Activated effector memory CD4-positive, alpha-beta T cell treated with Interleukin-2 at 50 U/mL for 16 hours (primary cell): ENCODE measurements around the gene SCAPER.

Source experiments
- DNase-seq: peaks from one replicate; pipeline ENCODE4 v3.0.0-alpha.2; 2020

Gene SCAPER

DNA sequence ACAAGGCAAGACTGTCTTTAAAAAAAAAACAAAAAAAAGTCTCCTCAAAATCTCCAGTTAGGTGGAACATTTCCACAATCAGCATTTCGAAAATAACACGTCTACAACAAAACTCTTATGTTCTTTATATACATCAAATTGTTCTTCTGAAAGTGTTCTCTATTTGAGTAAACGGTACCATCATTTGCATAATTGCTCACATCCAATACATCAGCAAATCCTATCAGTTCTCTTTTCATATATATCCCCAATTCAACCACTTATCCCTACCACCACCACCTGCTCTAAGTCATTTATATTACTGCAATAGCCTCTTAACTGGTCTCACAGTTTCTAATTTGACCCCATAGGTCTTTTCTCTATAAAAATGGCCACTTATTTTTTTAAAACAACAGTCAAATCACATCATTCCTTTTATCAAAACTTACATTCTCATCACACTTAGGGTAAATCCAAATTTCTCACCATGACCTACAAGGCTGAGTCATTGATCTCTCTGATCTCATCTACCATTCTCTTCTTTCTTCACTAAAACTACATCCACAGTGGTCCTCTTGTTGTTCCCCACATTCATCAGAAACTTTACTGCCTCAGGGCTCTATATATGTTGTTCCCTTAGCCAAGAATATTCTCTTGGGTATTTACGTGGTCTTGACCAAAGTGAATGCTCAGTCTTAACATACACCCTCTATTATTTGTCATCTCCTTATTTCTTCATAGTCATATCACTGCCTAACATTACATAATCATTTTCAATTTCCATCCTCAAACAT is 237.0 kb downstream of the SCAPER start:
- DNase-seq, result no peak

DNA sequence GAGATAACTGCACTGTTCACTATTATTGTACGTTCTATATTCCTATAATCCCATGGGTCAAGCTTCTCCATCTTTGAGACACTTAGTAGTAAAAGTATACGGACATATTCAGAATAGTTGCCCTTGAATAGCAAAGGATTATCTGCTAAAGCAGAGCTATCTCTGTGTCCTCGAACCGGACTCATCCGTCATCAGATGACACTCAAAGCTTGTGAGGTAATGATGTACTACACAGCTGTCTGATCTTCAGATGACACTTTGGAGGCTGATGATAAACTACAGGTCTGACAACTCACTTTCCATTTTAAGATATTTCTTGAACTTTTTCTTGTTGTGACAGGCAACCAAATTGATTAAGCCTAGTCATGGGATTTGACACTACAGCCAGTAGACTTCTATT is 240.2 kb downstream of the SCAPER start:
- DNase-seq, result no peak

DNA sequence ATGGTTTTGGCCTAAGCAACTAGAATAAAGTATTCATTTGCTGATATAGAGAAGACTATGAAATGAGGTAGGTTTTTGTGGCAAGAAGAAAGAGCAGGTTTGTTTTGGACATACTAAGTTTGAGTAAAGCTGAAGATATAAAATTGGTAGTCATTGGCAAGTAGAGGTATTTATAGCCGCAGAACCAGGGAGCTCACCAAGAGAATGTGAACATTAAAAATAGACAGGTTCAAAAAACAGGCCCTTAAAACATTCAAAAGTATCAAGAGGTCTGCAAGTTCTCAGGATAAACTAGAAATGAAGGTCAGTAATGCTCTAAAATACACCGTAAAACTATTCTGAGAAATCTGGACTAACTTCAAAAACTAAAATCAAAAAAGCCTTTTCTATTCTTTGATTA is 240.7 kb downstream of the SCAPER start:
- no peak for DNase-seq

DNA sequence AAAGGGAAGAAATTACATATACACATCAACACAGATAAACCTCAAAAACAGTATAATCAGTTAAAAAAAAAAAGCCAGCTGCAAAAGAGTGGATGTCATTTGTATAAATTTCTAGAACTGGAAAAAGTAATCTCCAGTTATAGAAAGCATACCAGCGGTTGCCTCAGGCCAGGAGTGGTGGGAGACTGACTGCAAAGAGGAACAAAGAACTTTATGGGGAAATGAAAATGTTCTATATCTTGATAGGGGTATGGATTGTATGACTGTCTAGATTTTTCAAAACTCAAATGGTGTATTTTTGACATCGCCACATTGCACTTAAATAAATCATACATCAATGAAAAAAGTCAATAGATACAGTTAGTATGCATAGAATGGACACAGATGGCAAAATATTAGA is 241.6 kb downstream of the SCAPER start:
- DNase-seq, result no peak

DNA sequence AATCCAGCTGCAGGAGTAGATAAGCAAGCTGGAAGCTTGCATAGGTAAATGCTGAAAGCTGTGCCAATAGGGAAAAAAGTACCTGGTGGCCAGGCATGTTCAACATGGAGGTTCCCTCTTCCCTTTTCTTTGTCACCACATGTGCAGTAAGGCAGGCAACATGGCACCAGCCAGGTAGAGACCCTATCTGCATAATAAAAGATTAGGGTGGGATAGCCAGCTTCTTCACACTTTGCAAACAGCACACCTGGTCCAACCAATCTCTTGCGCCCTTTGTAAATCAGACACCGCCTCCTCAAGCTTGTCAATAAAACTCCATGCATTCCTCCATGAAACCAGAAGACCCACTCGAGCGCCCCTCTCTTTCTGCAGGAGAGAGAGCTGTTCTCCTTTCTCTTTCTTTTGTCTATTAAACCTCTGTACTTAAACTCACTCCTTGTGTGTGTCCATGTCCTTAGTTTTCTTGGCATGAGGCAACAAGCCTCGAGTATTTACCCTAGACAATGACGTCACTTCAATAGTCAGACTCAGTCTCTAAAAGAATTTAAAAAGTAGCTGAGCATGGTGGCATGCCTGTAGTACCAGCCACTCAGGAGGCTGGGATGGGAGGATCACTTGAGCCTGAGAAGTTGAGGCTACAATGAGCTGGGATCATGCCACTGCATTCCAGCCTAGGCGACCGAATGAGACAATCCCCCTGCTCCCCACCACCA is 256.3 kb downstream of the SCAPER start:
- DNase-seq, result no peak

DNA sequence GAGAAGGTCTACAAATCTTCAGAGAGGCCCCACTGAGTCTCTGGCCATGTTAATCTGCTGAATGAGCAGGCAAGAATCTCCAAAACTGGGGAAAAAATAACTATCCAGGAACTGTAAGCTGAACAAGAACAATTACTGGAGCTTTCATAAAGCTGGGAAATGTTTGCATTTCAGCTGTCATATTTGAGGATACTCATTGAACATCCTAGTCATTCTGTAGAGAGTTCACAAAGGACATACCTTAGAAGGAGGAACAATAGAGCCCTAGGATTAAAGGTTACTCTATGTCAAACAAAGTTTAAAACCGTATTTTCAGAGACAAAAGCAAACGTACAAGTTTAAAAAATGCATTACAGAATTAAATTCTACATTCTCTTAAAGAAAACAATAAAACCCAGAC is 257.5 kb downstream of the SCAPER start:
- no peak for DNase-seq

DNA sequence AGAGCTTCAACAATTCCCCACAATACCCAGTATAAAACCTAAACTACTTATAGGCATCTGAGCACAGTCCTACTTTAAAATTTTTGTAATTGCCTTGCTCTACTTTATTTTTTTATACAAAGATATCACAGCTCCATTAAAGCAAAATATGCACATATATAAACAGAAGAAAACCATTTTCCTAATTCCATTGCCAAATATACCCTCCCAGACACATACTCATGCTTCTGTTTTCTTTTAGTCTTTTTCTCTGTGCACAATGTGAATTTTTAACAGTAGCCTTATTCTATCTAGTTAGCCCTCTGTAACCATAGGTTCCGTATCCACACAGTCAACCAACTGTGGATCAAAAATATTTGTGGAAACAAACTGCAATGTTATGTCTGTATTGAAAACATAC is 260.5 kb downstream of the SCAPER start:
- DNase-seq, result no peak

DNA sequence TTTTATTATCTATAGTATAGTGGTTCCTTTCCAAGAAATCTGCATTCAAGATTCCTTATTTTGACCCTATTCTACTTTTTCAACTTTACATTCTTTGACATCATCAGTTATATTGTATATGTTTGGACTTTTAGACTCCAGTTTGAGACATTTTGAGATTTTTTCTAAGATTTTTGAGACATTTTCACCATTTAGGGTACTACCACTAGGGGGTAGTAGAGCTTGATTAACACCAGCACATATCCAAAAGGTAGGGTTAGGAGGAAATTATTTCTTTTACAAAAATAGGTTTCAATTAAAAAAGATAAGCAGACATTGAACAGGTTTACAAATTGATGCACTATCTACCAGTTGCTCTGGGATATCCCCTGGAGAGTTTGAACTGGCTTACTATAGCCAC is 262.5 kb downstream of the SCAPER start:
- no peak for DNase-seq

DNA sequence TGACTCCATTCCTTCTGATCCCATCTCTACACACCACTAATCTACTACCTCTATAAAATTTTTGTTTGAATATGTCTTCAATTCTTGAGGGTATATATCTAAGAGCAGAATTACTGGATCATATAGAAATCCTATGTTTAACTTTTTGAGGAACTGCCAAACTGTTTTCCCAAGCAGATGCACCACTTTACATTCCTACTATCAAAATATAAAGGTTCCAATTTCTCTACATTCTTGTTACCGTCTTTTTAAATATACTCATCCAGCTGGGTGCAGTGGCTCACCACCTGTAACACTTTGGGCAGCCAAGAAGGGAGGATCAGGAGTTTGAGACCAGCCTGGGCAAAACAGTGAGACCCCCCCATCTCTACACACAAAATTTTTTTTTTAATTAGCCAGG is 268.0 kb downstream of the SCAPER start:
- no peak for DNase-seq

DNA sequence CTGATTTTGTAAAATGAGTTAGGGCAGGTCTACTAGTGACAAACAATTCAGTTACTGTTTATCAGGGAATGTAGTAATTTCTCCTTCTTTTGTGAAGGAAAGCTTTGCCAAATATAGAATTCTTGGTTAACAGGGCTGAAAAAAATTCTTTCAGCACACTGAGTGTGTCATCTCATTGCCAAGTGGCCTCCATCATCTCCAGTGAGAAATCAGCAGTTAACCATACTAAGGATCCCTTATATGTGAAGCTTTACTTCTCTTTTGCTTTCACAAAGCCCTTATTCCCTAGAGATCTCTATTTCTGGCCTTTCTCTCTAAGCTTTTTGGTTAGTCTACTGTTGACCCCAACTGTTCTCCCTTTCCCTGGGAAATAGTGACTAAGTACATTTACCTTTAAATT is 269.1 kb downstream of the SCAPER start:
- DNase-seq, result no peak

DNA sequence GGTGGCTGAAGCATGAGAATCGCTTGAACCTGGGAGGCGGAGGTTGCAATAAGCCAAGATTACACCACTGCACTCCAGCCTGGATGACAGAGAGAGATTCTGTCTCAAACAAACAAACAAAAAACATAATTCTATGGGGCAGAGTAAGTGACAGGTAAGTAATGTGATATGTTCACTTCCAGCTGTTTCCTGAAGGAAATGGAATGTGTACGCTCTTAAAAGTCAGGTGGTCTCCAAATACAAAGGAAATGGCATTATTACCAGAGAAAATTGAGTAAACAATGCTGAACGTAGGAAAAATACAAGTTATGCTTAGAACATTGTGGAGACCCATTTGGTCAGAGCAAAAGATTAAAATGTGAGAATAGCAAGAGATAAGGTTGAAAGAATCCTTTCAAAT is 278.5 kb downstream of the SCAPER start:
- no peak for DNase-seq

DNA sequence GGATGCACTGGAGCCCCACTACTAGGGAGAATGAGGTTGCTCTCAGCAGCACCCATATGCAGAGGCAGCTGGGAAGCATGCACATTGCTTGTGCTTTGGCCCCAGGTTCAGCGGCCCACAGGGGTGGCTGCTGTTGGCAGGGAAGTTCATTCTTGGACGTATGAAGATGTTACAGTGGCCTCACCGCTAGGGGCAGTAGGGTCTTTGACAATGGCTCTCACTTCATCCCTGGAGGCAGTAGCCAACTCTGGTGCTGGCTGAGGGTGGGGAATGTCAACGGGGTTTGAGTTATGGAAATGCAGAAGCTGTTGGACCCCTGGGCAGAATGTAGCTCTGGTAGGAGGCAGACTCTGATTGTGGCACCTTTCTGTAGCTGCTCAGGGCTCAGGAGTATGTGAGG is 279.9 kb downstream of the SCAPER start:
- no peak for DNase-seq

DNA sequence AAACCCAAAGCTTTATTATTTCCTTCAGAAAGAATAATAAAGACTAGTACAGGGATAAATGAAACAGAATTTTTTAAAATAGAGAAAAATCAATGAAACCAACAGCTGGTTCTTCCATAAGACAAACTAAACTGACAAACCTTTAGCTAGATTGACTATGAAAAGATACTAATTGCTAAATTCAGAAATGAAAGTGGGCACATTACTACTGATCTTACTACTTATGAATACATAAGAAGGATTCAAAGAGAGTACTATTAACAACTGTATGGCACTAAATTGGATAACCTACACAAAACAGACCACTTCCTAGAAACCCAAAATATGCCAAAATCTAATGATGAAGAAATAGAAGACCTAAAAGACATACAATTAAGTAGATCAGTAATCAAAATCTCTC is 290.4 kb downstream of the SCAPER start:
- no peak for DNase-seq

DNA sequence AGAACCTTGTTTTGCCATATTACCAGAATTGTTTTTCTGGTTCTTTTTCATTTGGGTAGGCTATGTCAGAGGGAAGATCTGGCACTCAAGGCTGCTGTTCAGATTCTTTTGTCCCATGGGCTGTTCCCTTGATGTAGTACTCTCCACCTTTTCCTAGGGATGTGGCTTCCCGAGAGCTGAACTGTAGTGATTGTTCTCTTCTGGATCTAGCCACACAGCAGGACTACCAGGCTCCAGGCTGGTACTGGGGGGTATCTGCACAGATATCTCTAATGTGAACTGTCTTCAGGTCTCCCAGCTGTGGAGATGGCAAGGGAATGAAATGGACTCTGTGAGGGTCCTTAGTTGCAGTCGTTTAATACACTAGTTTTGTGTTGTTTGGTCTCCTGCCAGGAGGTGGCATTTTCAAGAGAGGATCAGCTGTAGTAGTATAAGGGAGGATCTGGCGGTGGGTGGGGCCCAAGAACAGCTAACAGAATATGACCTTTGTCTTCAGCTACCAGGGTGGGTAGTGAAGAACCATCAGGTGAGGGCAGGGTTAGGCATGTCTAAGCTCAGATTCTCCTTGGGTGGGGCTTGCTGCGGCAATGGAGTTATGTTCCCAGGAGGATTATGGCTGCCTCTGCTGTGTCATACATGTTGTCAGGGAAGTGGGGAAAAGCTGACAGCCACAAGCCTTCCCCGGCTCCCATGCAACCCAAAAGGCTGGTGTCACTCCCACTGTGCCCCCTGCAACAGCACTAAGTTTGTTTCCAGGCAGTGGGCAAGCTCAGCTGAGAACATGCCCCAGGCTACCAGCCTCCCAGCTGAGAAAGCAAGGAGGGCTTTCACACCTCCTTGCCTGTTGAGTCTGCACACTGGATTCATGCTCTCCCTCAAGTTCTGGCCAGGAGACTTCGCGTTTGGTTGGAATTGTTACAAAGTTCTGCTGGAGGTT is 316.1 kb downstream of the SCAPER start:
- no peak for DNase-seq

DNA sequence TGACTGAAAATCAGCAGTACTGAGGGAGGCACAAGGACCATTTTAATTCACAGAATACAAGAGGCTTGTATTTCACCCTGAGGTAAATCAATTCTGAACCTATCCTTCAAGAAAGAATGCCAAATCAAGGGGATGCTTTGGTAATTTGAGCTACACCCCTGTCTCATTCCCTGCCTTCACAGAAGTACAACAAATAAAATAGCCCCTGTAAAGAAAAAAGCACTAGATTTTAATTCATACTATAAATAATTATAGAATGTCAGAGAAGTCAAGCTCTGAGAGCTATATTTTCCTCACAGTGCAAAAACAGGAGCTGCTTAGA is 319.6 kb downstream of the SCAPER start:
- DNase-seq, result no peak

DNA sequence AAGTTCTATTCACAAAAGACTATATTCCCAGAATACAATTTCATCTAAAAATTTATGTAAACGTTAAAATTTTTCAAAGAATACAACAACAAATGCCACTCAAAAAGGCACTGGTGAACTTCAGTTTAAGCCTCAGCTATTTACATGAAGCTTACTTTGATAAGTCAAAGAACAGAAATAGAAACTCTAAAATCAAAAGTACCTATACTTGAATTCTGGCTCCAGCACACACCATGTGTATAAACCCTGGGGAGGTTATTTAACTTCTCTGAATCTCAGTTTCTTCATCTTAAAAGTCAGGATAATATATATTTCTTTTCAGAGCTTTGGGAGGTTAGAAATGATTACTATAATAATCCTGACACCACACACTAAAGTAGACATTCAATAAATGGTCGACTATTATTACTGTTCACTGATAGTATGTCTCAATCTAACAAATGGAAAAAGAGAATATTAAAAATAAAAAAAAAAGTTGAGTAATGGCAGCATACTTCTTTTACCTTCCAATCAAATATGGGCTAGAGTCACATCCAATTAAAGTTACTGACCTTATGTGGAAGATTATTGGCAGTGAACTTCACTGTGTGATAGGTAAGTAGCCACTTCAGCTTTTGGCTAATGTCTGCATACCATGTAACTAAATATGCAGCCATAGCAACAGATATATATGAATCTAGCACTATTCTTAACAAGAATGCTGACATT is 320.1 kb downstream of the SCAPER start:
- no peak for DNase-seq

DNA sequence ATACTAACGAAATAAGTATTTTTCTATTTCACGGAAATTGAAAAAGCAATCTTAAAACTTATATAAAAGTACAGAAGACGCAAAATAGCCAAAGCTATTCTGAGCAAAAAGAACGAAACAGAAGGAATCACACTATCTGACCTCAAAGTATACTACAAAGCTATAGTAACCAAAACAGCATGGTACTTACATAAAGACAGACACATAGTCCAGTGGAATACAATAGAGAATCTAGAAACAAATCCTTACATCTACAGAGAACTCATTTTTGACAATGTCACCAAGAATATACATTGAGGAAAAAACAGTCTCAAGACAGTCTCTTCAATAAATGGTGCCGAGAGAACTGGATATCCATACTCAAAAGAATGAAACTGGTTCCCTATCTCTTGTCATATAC is 322.6 kb downstream of the SCAPER start:
- no peak for DNase-seq

DNA sequence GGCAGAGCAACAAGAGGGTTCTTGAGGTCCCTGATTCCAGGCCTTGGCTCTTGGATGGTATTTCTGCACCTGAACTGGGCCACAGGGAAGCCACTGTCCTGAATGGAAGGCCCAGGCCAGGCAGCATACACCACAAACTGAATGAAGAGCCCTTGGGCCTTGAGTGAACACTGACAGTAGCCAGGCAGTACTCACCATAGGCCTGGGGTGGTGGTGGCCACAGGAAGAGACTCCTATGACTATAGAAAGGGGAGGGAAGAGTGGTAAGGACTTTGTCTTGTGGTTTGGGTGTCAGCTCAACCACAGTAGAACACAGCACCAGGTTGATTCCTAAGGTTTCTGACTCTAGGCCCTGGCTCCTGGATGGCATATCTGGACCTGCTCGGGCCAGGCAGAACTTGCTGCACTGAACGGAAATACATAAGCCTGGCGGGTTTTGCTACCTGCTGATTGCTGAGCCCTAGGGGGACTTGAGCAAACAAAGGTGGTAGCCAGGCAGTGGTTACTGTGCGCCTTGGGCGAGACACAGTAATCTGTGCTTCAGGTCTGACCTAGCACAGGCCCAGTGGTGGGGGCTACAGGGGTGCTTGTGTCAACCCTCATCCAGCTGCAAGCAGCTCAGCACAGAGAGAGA is 327.1 kb downstream of the SCAPER start:
- no peak for DNase-seq

DNA sequence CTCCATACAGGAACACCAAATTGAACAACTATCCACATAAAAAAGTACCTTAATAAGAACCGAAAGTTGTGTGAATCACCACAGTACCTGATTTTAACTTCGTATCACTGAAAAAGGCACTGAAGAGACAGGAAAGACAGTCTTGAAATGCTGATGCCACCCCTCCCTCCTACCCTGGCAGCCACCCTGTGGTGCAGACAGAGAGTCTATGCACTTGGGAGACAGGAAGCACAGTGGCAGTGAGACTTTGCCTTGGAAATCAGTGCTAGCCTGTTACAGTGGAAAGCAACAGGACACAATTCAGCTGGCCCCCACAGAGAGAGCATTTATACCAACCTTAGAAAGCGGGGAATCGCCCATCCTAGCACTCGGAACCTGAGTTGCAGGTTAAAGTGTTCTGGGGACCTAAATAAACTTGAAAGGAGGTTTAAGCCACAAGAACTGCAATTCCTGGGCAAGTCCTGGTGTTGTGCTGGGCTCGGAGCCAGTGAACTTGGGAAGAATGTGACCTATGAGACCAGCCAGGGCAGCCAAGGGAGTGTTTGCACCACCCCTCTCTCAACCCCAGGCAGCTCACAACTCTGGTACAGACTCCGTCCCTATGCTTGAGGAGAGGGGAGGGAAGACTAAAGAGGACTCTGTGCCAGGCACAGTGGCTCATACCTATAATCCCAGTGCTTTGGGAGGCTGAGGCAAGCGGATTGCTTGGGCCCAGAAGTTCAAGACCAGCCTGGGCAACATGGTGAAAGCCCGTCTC is 328.4 kb downstream of the SCAPER start:
- DNase-seq, result no peak

DNA sequence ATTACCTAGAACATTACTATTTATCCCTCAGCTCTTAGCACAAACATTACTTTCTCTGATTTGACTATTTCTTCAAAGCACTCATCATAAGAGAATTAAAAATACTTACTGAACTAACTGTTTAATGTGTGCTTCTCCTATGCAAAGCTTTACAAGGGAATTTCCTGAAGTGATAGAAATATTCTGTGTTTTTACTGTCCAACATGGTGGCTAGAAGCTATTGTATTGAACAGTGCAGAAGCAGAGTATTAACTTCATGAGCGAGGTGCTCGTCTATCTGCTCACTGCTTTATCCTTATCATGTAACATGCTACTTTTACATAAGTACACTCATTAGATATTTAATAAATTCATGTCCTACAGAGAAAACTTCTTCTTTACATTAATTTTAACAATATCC is 329.5 kb downstream of the SCAPER start:
- no peak for DNase-seq

DNA sequence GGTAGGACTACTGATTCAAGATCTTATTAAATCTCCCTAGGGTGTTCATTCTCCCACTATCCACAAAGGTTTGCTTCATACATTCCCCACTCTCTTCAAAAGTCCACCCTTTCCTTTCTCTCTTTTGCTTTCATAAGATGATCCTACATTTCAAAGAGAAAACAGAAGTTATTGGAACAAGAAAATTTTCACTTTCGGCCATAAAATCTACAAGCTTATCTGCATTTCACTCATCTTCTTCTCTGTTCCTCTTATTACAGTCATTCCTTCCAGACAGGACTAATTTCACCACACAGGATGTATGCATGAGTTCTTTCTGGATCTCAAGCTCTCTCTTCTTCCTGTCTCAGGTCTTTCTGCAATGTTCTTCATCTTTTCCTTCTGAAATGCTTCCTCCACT is 329.9 kb downstream of the SCAPER start:
- DNase-seq, result no peak

DNA sequence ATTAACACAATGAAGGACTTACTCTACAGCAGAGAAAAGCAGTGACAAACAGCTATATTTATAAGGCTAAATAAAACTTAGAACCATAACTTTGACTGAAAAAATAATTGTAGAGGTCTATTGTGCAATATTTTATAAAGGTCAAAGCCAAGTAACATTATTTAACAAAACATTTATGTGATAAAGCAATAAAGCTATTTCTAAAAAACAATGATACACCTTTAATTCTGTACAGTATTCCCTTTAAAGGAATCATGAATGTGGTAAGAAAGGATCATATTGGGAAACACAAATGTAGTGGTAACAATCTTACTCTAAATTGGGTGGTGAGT is 332.2 kb downstream of the SCAPER start:
- no peak for DNase-seq
